Measurements from ENCODE around the gene NOX3.
"Not testable (repeated sequence)": the region's sequence is repeated elsewhere in the genome, so short reads cannot be mapped to it uniquely, and the experiment has no call there.

NOX3 gene

GRCh38 chr6:155364844-155365437, 90.7 kb downstream of the NOX3 start:
- H3K4me3 ChIP-seq (ENCODE audit: low read length) = no peak overlapping the region
- no peak for TF ChIP-seq ZNF274 (IDR thresholded peaks at IDR 0.05; ENCODE audit: low read depth, low read length)

- H3K4me3 ChIP-seq (ENCODE audit: low read length) = not testable (repeated sequence)
These were observed 91.6 kb downstream of the NOX3 start for GRCh38 chr6:155364021-155364420.

GRCh38 chr6:155362968-155363632, 92.5 kb downstream of the NOX3 start:
- H3K4me3 ChIP-seq (ENCODE audit: low read length) = not testable (repeated sequence)

GRCh38 chr6:155354167-155354566, 101.5 kb downstream of the NOX3 start:
- no peak for TF ChIP-seq ZNF274 (IDR thresholded peaks at IDR 0.05; ENCODE audit: low read depth, low read length)

GRCh38 chr6:155352811-155353210, 102.8 kb downstream of the NOX3 start:
- TF ChIP-seq ZNF274 (IDR thresholded peaks at IDR 0.05; ENCODE audit: low read depth, low read length) = no peak
- no peak overlapping the region for H3K4me3 ChIP-seq (ENCODE audit: low read length)

More at GRCh38 chr6:155354167-155354566, 101.5 kb downstream of the NOX3 start:
- no peak overlapping the region for H3K4me3 ChIP-seq (ENCODE audit: low read length)

GRCh38 chr6:155352130-155352420, 103.6 kb downstream of the NOX3 start:
- no peak for TF ChIP-seq ZNF274 (IDR thresholded peaks at IDR 0.05; ENCODE audit: low read depth, low read length)
- no peak overlapping the region for H3K4me3 ChIP-seq (ENCODE audit: low read length)

- H3K4me3 ChIP-seq (ENCODE audit: low read length) = no peak overlapping the region
- no peak for TF ChIP-seq ZNF274 (IDR thresholded peaks at IDR 0.05; ENCODE audit: low read depth, low read length)
These were observed 104.1 kb downstream of the NOX3 start for GRCh38 chr6:155351273-155352129.

- TF ChIP-seq ZNF274 (IDR thresholded peaks at IDR 0.05; ENCODE audit: low read depth, low read length) = no peak
- H3K4me3 ChIP-seq (ENCODE audit: low read length) = no peak overlapping the region
These were observed 105.7 kb downstream of the NOX3 start for GRCh38 chr6:155349956-155350355.

GRCh38 chr6:155349129-155349528, 106.5 kb downstream of the NOX3 start:
- no peak overlapping the region for H3K4me3 ChIP-seq (ENCODE audit: low read length)
- TF ChIP-seq ZNF274 (IDR thresholded peaks at IDR 0.05; ENCODE audit: low read depth, low read length) = no peak

GRCh38 chr6:155347800-155348199, 107.8 kb downstream of the NOX3 start:
- TF ChIP-seq ZNF274 (IDR thresholded peaks at IDR 0.05; ENCODE audit: low read depth, low read length) = no peak
- no peak overlapping the region for H3K4me3 ChIP-seq (ENCODE audit: low read length)

- TF ChIP-seq ZNF274 (IDR thresholded peaks at IDR 0.05; ENCODE audit: low read depth, low read length) = no peak
- no peak overlapping the region for H3K4me3 ChIP-seq (ENCODE audit: low read length)
These were observed 108.7 kb downstream of the NOX3 start for GRCh38 chr6:155346957-155347356.

Data from GM08714 (cell line).